GM12872 (cell line): ENCODE data around the gene CDIP1.

Source experiments
- TF ChIP-seq, protein P1 (sequence below): IDR thresholded peaks from 3 replicates; pipeline ENCODE4 v1.5.1; 2011; ENCODE audit warnings: low read depth, mild to moderate bottlenecking, low read length, moderate library complexity; ENCODE audit not compliant: insufficient read depth

Gene CDIP1

DNA sequence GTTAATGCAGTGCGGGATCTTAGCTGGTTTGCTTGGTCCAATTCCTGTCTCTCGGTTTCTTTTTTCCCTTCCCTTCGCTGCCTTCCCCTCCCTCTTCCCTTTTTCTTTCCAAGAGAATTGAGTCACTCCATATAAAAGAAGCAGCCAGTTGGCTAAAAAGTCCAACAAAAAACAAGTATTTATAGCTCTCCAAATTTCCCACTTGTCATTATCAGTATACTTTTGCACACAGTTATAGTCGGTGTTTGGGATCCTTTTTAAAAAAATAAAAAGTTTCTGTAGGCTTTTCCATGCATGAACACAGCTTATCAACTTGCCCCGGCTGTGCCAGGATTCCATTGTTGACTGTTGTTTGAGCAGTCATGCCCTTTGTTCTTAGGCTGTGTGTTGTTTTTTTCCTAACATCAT lies 37.5 kb downstream of the CDIP1 start:
- TF ChIP-seq, protein P1, sequence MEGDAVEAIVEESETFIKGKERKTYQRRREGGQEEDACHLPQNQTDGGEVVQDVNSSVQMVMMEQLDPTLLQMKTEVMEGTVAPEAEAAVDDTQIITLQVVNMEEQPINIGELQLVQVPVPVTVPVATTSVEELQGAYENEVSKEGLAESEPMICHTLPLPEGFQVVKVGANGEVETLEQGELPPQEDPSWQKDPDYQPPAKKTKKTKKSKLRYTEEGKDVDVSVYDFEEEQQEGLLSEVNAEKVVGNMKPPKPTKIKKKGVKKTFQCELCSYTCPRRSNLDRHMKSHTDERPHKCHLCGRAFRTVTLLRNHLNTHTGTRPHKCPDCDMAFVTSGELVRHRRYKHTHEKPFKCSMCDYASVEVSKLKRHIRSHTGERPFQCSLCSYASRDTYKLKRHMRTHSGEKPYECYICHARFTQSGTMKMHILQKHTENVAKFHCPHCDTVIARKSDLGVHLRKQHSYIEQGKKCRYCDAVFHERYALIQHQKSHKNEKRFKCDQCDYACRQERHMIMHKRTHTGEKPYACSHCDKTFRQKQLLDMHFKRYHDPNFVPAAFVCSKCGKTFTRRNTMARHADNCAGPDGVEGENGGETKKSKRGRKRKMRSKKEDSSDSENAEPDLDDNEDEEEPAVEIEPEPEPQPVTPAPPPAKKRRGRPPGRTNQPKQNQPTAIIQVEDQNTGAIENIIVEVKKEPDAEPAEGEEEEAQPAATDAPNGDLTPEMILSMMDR: no peak

DNA sequence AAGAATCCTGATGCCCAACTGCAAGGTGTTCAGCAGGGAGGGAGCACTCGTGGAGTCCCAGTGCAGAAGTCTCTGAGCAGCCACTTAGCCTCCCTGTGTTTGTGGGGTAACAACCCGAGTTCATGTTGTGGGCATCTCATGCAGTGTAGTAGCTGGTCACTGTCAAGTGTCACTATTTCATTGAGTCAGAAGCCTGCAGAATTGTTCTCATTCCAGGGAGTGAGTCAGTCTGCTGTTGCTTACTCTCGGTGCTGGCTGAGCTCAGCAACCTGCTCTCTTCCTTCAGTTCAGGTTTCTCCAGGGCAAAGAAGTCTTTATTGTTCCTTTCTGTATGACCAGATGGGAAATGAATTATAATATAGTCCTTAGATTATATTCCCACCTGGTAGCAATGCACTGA lies 38.3 kb downstream of the CDIP1 start:
- TF ChIP-seq, protein P1: no peak

DNA sequence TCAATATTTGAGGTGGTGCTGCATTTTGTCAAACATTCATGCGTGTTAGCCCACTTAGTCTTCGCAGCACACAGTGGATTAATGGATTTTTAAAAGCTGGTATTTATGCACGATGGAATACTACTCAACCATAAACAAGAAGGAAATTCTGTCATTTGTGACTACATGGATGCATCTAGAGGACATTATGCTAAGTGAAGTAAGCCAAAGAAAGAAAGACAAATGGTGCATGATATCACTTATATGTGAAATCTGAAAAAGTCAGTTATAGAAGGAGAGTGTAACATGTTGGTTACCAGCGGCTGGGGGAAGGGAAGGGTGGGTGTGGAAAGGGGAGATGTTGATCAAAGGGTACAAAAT lies 39.4 kb downstream of the CDIP1 start:
- TF ChIP-seq, protein P1: no peak

DNA sequence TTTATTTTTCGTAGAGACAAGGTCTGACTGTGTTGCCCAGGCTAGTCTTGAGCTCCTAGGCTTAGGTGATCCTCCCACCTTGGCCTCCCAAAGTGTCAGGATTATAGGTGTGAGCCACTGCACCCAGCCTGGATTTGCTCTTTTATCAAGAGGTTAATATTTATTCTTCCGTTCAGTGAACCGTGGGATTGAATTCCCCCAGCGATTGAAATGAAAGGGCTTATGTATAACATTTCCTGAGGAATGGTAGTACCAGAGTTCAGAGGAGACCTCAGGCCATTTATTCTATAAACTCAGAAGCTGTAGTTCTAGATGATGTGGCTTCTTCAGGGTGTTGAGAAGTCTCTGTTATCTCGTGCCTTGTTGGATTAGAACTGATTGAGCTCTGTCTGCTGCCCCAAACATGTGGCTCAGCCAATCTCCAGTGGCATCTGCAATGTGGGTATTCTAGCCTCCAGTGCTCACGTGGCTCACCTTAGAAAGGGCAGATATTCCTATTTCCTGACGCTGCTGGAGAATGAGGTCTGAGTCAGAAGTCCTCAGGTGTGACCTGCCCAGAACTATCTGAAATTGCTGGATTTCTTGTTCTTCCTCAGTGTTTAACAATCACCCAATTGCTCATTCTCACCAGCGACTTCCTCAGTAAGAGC lies 39.9 kb downstream of the CDIP1 start:
- TF ChIP-seq, protein P1: no peak

DNA sequence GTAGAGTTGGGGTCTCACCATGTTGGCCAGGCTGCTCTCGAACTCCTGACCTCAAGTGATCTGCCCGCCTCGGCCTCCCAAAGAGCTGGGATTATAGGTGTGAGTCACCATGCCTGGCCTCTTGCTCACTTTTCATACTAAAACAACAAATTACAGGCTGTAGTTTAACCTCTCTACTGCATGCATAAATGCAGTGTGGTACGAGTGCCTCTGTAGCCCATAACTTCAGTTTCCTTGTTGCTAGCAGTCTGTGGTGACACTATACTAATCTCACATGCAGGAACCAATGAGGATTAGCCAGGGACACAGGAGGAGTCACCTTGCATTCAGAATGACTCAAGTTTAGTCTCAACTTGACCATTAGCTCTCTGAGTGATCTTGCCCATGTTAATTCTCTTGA lies 42.3 kb downstream of the CDIP1 start:
- TF ChIP-seq, protein P1: no peak

DNA sequence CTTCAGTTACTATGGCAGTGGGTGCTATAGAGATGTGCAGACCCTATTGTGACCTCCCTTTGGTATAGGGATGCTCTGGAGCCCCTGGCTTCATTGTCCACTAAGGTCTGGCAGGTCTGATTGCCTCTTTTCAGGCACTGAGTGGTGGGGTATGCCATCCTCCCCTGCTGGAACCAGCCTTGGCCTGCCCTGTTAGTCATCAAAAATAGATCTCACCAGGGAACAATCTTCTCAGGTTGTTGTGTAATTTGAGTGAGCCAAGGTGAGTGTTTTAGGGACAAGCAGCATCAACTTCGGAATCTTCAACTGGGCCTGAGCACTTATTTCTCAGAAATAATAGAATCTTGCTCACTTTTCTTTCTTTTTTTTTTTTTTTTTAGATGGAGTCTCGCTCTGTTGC lies 42.8 kb downstream of the CDIP1 start:
- TF ChIP-seq, protein P1: no peak

DNA sequence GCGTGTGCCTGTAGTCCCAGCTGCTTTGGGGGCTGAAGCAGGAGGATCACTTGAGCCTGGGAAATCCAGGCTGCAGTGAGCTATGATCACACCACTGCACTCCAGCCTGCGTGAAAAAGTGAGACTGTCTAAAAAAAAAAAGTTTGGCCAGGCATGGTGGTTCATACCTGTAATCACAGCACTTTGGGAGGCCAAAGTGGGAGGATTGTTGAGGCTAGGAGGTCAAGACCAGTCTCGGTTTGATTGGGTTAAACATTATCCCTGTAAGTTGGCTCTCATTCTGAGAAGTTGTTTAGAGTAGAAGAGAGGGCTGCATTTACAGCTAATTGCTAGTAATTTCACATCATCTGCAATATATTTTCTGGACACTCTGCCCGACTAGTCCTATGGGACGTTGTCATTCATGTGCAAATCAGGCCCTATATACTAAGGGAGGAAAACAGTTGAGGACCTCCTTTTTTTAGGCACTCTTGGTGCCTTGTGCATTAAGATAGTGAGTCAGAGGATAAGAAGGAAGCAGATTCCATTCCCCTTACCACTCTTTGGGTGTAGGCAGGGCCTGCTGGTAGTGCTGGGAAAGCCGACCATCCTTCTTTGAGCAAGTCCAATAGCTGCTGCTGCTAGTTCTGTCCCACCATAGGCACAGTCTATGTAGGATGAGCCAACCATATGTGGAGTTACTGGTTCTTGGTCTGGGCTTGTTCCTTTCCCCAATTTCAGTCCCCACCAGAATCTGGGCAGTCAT lies 43.7 kb downstream of the CDIP1 start:
- TF ChIP-seq, protein P1: no peak
